C1 segment of cervical spinal cord (tissue), 14 donors: Measurements from ENCODE around the gene DPY30.

Experiments used
- DNase-seq, 14 donors: peaks; one replicate each; lab custom pipeline; 2025; lab: John Stamatoyannopoulos, UW

Gene DPY30

GRCh38 chr2:31978436-31978835 lies 61.2 kb downstream of the DPY30 start:
- no peak for DNase-seq
